ENCODE results near the gene TGM1.

DNA sequence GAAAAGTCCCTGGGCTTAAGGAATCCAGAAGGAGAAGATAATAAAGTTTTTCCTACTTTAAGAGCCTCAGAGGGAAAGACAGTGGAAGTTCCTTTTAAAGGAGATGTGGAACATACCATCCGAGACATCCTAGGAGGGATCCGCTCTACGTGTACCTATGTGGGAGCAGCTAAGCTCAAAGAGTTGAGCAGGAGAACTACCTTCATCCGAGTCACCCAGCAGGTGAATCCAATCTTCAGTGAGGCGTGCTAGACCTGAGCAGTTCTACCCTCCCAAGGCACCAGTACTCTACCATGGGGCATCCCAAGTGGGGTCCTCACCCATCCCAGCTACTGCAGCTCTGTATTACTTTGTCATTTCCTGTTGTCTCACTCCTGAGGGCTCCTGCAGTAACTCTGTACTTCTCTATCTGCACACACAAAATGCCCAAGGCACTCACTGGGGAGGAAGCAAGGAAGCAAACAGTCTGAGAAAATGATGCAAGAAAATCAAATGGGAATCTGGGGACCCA lies 24.4 kb downstream of the TGM1 start:
- TF ChIP-seq, protein P1, sequence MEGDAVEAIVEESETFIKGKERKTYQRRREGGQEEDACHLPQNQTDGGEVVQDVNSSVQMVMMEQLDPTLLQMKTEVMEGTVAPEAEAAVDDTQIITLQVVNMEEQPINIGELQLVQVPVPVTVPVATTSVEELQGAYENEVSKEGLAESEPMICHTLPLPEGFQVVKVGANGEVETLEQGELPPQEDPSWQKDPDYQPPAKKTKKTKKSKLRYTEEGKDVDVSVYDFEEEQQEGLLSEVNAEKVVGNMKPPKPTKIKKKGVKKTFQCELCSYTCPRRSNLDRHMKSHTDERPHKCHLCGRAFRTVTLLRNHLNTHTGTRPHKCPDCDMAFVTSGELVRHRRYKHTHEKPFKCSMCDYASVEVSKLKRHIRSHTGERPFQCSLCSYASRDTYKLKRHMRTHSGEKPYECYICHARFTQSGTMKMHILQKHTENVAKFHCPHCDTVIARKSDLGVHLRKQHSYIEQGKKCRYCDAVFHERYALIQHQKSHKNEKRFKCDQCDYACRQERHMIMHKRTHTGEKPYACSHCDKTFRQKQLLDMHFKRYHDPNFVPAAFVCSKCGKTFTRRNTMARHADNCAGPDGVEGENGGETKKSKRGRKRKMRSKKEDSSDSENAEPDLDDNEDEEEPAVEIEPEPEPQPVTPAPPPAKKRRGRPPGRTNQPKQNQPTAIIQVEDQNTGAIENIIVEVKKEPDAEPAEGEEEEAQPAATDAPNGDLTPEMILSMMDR (IDR thresholded peaks at IDR 0.05; ENCODE audit: low read depth, low read length), result no peak
- TF ChIP-seq POLR2A (IDR thresholded peaks at IDR 0.05; ENCODE audit: extremely low read depth, insufficient read length), result no peak
